Breast epithelium (tissue), 3 donors: ENCODE measurements around the gene ACOT2.
"Not testable (repeated sequence)": the region's sequence is repeated elsewhere in the genome, so short reads cannot be mapped to it uniquely, and the experiment has no call there.

Experiments used
- POLR2A ChIP-seq: fragments of 450-650 bp; IDR thresholded peaks from one replicate; pipeline ENCODE4 v1.6.1; 2016; ENCODE audit warnings: antibody characterized with exemption, mild to moderate bottlenecking, moderate library complexity
- POLR2AphosphoS5 ChIP-seq, 3 donors: sonication (generic); formaldehyde crosslinking; IDR thresholded peaks; one replicate each; pipeline ENCODE4 v1.6.1; 2017; ENCODE audit warnings: antibody characterized with exemption in 3 of 3
- TF ChIP-seq, protein P1 (sequence below), 3 donors: fragments of 450-650 bp; IDR thresholded peaks; one replicate each; pipeline ENCODE4 v1.5.1; 2016 to 2017; ENCODE audit warnings: antibody characterized with exemption in 3 of 3, mild to moderate bottlenecking in 3 of 3, moderate library complexity in 3 of 3

DNA sequence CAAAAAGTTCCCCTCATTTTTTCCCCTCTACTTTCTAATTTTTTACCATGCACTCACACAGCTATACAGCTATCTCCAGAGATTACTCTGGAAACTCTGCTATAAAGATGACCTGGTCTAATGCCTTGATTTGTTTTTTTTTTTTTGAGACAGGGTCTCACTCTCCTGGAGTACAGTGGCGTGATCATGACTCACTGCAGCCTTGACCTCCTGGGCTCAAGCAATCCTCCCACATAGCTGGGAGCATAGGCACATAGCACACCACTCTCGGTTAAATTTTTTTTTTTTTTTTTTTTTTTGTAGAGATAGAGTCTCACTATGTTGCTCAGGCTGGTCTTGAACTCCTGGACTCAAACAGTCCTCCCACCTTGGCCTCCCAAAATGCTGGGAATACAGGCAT is 10.8 kb upstream of the ACOT2 start:
- TF ChIP-seq, protein P1, sequence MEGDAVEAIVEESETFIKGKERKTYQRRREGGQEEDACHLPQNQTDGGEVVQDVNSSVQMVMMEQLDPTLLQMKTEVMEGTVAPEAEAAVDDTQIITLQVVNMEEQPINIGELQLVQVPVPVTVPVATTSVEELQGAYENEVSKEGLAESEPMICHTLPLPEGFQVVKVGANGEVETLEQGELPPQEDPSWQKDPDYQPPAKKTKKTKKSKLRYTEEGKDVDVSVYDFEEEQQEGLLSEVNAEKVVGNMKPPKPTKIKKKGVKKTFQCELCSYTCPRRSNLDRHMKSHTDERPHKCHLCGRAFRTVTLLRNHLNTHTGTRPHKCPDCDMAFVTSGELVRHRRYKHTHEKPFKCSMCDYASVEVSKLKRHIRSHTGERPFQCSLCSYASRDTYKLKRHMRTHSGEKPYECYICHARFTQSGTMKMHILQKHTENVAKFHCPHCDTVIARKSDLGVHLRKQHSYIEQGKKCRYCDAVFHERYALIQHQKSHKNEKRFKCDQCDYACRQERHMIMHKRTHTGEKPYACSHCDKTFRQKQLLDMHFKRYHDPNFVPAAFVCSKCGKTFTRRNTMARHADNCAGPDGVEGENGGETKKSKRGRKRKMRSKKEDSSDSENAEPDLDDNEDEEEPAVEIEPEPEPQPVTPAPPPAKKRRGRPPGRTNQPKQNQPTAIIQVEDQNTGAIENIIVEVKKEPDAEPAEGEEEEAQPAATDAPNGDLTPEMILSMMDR (IDR thresholded peaks at IDR 0.05), result not testable (repeated sequence)
- not testable (repeated sequence) for TF ChIP-seq POLR2AphosphoS5 (IDR thresholded peaks at IDR 0.05); POLR2A
